ENCODE data around the gene HLA-DPA1. TPM values are rescaled to one million over a fixed set of nuclear protein-coding genes. Genes with fewer than 3 reads are reported as not detected.

Gene HLA-DPA1
- total RNA-seq, 4 donors from 2014 or later: 21.1 to 101 (median 91.3) TPM

GRCh38 chr6:33076406-33076934 is 3.0 kb upstream of the HLA-DPA1 start:
- peak overlapping the region; percentile 37 for H3K27ac ChIP-seq
- H3K36me3 ChIP-seq: no peaks in the 10 kb centered on the region
- H3K4me3 ChIP-seq: peak overlapping the region; percentile 37
- TF ChIP-seq, protein P1, sequence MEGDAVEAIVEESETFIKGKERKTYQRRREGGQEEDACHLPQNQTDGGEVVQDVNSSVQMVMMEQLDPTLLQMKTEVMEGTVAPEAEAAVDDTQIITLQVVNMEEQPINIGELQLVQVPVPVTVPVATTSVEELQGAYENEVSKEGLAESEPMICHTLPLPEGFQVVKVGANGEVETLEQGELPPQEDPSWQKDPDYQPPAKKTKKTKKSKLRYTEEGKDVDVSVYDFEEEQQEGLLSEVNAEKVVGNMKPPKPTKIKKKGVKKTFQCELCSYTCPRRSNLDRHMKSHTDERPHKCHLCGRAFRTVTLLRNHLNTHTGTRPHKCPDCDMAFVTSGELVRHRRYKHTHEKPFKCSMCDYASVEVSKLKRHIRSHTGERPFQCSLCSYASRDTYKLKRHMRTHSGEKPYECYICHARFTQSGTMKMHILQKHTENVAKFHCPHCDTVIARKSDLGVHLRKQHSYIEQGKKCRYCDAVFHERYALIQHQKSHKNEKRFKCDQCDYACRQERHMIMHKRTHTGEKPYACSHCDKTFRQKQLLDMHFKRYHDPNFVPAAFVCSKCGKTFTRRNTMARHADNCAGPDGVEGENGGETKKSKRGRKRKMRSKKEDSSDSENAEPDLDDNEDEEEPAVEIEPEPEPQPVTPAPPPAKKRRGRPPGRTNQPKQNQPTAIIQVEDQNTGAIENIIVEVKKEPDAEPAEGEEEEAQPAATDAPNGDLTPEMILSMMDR (IDR thresholded peaks at IDR 0.05): no peak
- TF ChIP-seq POLR2A (IDR thresholded peaks at IDR 0.05) (no peak), POLR2AphosphoS5 (IDR thresholded peaks at IDR 0.05) (no peak), EP300 (IDR thresholded peaks at IDR 0.05) (no peak)
- no peak for DNase-seq (ENCODE audit: low spot score in 2 of 2)
- no peaks in the 10 kb centered on the region for H3K9me3 ChIP-seq
- H3K4me1 ChIP-seq: peaks cover 11% of the 10 kb centered on the region
- H3K27me3 ChIP-seq: no peaks in the 10 kb centered on the region
- 60% methylated on average over 3 of the region's 3 CpGs for WGBS

DNA sequence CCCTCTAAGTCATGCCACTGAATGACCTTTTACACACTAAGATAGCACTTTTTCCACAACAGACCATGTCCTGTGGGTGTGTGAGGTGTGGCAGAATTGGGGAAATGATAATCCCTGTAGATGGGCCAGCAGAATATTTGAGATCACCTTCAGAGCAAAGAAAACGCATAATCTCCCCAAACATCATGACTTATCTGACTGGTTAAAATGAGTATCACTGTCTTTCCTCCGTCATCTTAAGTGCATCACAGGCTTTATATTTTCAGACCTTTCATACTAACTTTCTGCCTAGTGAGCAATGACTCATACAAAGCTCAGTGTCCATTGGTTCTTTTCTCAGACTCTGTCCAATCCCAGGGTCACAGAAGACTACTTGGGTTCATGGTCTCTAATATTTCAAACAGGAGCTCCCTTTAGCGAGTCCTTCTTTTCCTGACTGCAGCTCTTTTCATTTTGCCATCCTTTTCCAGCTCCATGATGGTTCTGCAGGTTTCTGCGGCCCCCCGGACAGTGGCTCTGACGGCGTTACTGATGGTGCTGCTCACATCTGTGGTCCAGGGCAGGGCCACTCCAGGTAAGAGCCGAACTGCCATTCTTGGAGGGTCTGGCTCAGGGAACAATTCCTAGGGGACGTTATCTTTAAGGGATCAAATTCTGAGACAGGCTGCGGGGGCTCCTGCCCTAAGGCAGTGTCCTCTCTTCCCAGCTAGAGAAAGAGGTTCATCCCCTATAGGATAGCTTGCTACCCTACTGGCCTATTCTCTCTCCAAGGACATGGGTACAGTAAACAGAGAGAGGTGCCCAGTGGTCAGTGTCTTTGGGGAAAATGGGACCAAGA is 2.3 kb upstream of the HLA-DPA1 start, which contains the start of gene HLA-DPB1:
TSS of gene HLA-DPB1 (plus strand) at position 423 of the 838 bp plus-strand sequence. CDS start at position 475, 52 bp downstream.
- TF ChIP-seq EP300 (IDR thresholded peaks at IDR 0.05) (no peak), POLR2AphosphoS5 (IDR thresholded peaks at IDR 0.05) (no peak), POLR2A (IDR thresholded peaks at IDR 0.05) (no peak)
- TF ChIP-seq, protein P1 (IDR thresholded peaks at IDR 0.05): no peak
- Histone ChIP-seq H3K4me3 (peak within 1 kb of the TSS; percentile 37), H3K27me3 (no peaks in the 10 kb centered on the region), H3K27ac (peak within 1 kb of the TSS; percentile 37), H3K9me3 (no peaks in the 10 kb centered on the region), H3K36me3 (no peaks in the 10 kb centered on the region), H3K4me1 (peaks cover 11% of the 10 kb centered on the region)
- 49% methylated on average over 10 of the region's 10 CpGs for WGBS
- DNase-seq (ENCODE audit: low spot score in 2 of 2): no peak

DNA sequence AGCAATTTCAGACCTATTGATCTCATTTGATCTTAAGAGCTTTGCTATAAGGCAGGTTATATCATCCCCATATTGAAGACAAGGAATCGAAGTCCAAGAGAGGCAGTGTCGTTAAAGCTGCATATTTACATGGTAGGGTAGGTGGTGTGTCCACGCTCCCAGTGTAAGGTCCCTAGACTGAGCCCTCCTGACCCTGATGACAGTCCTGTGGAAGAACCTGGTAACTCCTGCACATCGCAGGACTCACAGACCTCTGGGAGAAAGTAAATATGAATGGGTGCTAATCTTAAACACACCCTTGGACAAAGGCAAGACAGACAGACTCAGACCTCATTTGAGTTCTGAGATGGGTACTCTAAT is 1.7 kb upstream of the HLA-DPA1 start:
- TF ChIP-seq POLR2AphosphoS5 (IDR thresholded peaks at IDR 0.05): no peak
- TF ChIP-seq POLR2A (IDR thresholded peaks at IDR 0.05): no peak
- TF ChIP-seq, protein P1 (IDR thresholded peaks at IDR 0.05): no peak
- no peak for TF ChIP-seq EP300 (IDR thresholded peaks at IDR 0.05)
- Histone ChIP-seq H3K4me1 (peaks cover 8% of the 10 kb centered on the region), H3K27me3 (no peaks in the 10 kb centered on the region), H3K4me3 (no peak overlapping the region), H3K27ac (no peak overlapping the region), H3K36me3 (no peaks in the 10 kb centered on the region), H3K9me3 (no peaks in the 10 kb centered on the region)
- 89% methylated on average over 4 of the region's 4 CpGs for WGBS
- DNase-seq (ENCODE audit: low spot score in 2 of 2): no peak

GRCh38 chr6:33072508-33073100 is 845 bp downstream of the HLA-DPA1 start:
- Histone ChIP-seq H3K4me3 (peak overlapping the region; percentile 15), H3K4me1 (no peaks in the 10 kb centered on the region), H3K36me3 (peaks cover 11% of the 10 kb centered on the region), H3K27me3 (no peaks in the 10 kb centered on the region), H3K27ac (no peak overlapping the region), H3K9me3 (no peaks in the 10 kb centered on the region)
- no peak for DNase-seq (ENCODE audit: low spot score in 2 of 2)
- no peak for TF ChIP-seq POLR2A (IDR thresholded peaks at IDR 0.05)
- TF ChIP-seq, protein P1 (IDR thresholded peaks at IDR 0.05): no peak
- TF ChIP-seq EP300 (IDR thresholded peaks at IDR 0.05): no peak
- TF ChIP-seq POLR2AphosphoS5 (IDR thresholded peaks at IDR 0.05): no peak
- 77% methylated on average over 6 of the region's 7 CpGs for WGBS

- Histone ChIP-seq H3K36me3 (peaks cover 11% of the 10 kb centered on the region), H3K4me1 (no peaks in the 10 kb centered on the region), H3K27me3 (no peaks in the 10 kb centered on the region), H3K27ac (no peak overlapping the region), H3K9me3 (no peaks in the 10 kb centered on the region), H3K4me3 (peak overlapping the region; percentile 19)
- DNase-seq (ENCODE audit: low spot score in 2 of 2): no peak
- WGBS: 64% methylated on average over 6 of the region's 6 CpGs
- no peak for TF ChIP-seq POLR2AphosphoS5 (IDR thresholded peaks at IDR 0.05)
- TF ChIP-seq EP300 (IDR thresholded peaks at IDR 0.05): no peak
- TF ChIP-seq, protein P1 (IDR thresholded peaks at IDR 0.05): no peak
- no peak for TF ChIP-seq POLR2A (IDR thresholded peaks at IDR 0.05)
Measured at GRCh38 chr6:33071569-33071968, 1.9 kb downstream of the HLA-DPA1 start.

Measured in suprapubic skin (tissue), 4 donors.